Progenitor cell of endocrine pancreas (in vitro differentiated cells): ENCODE data around the gene PKMYT1. TPM values are rescaled to one million over a fixed set of nuclear protein-coding genes. Genes with fewer than 3 reads are reported as not detected.

ENCODE experiments used
- DNase-seq: peaks from one replicate; pipeline ENCODE4 v3.0.0; 2021; ENCODE audit warnings: low spot score; ENCODE audit not compliant: unreplicated experiment
- H3K27ac Mint-ChIP-seq: 2 replicates; pipeline ENCODE4 v1.8.0; 2021; ENCODE audit warnings: mild to moderate bottlenecking, moderate library complexity, mixed read lengths
- H3K27me3 Mint-ChIP-seq: 2 replicates; pipeline ENCODE4 v1.8.0; 2021; ENCODE audit warnings: mixed read lengths
- H3K36me3 Mint-ChIP-seq: 2 replicates; pipeline ENCODE4 v1.8.0; 2022; ENCODE audit warnings: mixed read lengths; ENCODE audit not compliant: insufficient read depth
- H3K4me1 Mint-ChIP-seq: 2 replicates; pipeline ENCODE4 v1.8.0; 2021; ENCODE audit warnings: low read depth, mixed read lengths
- H3K4me3 Mint-ChIP-seq: 2 replicates; pipeline ENCODE4 v1.8.0; 2021; ENCODE audit warnings: low read depth, mild to moderate bottlenecking, moderate library complexity, mixed read lengths
- H3K9me3 Mint-ChIP-seq: 2 replicates; pipeline ENCODE4 v1.8.0; 2021; ENCODE audit warnings: low read depth, mixed read lengths
- total RNA-seq: library from RNA; stranded (reverse); gene quantifications from 2 replicates; pipeline ENCODE4 v1.2.1, GENCODE V29; 2021
- TF ChIP-seq, protein P1 (sequence below): fragments of 200-600 bp; sonication (generic); IDR thresholded peaks from one replicate; pipeline ENCODE4 v1.5.0; 2021; ENCODE audit warnings: antibody characterized with exemption, mild to moderate bottlenecking; ENCODE audit not compliant: unreplicated experiment

PKMYT1 gene
- total RNA-seq, 1 donor from 2014 or later, result 36.5 TPM

DNA sequence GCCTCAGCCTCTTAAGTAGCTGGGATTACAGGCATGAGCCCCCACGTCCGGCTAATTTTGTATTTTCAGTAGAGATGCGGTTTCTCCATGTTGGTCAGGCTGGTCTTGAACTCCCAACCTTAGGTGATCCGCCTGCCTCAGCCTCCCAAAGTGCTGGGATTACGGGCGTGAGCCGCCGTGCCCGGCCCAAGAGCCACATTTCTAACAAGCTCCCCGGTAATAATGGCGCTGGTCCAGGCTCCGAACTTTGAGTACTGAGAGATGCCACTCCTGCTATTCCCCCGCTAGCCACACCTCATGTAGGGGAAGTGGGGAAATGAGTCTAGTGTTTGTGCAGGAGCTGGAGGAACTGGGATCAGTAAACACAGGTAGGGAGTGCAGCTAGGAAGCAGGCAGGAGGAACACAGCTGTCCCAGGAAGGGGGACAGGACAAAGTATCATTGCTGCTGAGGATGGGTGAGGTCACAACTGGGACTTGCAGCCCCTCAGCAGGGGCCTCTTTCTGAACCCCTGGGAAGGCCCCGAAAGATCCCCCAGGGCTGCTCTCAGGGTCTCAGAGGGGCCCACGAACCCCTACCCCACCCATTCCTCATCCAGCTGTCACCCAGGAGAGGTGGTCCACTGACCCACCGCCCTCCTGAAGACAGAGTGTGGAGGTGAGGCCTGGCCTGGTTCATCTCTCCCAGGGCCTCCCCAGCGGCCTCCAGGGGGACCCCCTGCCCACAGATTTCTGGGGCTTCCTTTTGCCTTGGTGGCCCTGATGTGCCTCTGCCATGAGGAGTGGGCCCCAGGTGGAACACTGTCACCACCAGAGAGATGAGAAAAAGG, 19.8 kb downstream of the PKMYT1 start:
- no peaks in the 10 kb centered on the region for H3K36me3 Mint-ChIP-seq
- DNase-seq, result no peak
- TF ChIP-seq, protein P1, sequence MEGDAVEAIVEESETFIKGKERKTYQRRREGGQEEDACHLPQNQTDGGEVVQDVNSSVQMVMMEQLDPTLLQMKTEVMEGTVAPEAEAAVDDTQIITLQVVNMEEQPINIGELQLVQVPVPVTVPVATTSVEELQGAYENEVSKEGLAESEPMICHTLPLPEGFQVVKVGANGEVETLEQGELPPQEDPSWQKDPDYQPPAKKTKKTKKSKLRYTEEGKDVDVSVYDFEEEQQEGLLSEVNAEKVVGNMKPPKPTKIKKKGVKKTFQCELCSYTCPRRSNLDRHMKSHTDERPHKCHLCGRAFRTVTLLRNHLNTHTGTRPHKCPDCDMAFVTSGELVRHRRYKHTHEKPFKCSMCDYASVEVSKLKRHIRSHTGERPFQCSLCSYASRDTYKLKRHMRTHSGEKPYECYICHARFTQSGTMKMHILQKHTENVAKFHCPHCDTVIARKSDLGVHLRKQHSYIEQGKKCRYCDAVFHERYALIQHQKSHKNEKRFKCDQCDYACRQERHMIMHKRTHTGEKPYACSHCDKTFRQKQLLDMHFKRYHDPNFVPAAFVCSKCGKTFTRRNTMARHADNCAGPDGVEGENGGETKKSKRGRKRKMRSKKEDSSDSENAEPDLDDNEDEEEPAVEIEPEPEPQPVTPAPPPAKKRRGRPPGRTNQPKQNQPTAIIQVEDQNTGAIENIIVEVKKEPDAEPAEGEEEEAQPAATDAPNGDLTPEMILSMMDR, result no peak
- H3K4me3 Mint-ChIP-seq, result no peak overlapping the region
- H3K9me3 Mint-ChIP-seq, result no peaks in the 10 kb centered on the region
- peaks cover 2% of the 10 kb centered on the region for H3K4me1 Mint-ChIP-seq
- peaks cover 40% of the 10 kb centered on the region for H3K27me3 Mint-ChIP-seq
- H3K27ac Mint-ChIP-seq, result no peak overlapping the region

DNA sequence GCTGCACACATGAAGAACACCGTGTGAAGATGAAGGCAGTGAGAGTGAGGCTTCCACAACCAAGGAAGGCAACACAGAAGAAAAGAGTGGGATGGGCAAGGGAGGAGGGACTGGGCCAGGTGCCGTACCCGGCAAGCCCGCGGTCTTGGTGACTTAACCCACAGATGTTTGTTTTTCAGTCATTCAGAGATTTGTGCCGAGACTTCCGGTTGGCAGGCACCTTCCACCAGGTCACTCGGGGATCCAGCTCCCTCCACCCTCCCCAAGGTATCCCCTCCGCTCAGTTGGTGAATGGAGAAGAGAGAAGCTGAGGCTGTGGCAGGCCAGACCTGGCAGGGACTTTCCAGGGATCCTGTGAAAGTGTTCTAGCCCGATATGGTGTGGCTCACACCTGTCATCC, 21.0 kb downstream of the PKMYT1 start:
- H3K4me3 Mint-ChIP-seq, result no peak overlapping the region
- no peaks in the 10 kb centered on the region for H3K9me3 Mint-ChIP-seq
- peaks cover 3% of the 10 kb centered on the region for H3K4me1 Mint-ChIP-seq
- no peak overlapping the region for H3K27ac Mint-ChIP-seq
- peaks cover 36% of the 10 kb centered on the region for H3K27me3 Mint-ChIP-seq
- DNase-seq, result no peak
- TF ChIP-seq, protein P1, result no peak
- H3K36me3 Mint-ChIP-seq, result no peaks in the 10 kb centered on the region

DNA sequence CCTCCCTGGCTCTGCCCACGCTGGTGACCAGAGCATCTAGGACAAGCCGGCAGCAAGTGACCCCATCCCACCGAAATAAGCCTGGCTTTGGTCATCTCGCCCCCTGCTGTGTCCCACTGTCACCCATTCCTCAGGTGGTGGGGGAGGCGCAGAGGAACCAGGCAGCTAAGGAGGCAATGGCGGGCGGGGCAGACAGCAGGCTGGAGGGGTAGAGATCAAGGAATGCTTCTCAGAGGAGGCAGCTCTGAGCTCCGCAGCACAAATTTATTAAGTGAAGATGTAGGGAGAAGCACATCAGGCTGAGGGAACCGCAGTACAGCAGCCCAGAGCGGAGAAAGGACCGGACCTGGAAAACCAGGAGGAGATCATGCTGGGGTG, 23.7 kb downstream of the PKMYT1 start:
- H3K36me3 Mint-ChIP-seq, result no peaks in the 10 kb centered on the region
- H3K4me1 Mint-ChIP-seq, result peaks cover 5% of the 10 kb centered on the region
- H3K9me3 Mint-ChIP-seq, result no peaks in the 10 kb centered on the region
- H3K4me3 Mint-ChIP-seq, result no peak overlapping the region
- peaks cover 26% of the 10 kb centered on the region for H3K27me3 Mint-ChIP-seq
- no peak overlapping the region for H3K27ac Mint-ChIP-seq
- no peak for DNase-seq
- TF ChIP-seq, protein P1, result no peak

DNA sequence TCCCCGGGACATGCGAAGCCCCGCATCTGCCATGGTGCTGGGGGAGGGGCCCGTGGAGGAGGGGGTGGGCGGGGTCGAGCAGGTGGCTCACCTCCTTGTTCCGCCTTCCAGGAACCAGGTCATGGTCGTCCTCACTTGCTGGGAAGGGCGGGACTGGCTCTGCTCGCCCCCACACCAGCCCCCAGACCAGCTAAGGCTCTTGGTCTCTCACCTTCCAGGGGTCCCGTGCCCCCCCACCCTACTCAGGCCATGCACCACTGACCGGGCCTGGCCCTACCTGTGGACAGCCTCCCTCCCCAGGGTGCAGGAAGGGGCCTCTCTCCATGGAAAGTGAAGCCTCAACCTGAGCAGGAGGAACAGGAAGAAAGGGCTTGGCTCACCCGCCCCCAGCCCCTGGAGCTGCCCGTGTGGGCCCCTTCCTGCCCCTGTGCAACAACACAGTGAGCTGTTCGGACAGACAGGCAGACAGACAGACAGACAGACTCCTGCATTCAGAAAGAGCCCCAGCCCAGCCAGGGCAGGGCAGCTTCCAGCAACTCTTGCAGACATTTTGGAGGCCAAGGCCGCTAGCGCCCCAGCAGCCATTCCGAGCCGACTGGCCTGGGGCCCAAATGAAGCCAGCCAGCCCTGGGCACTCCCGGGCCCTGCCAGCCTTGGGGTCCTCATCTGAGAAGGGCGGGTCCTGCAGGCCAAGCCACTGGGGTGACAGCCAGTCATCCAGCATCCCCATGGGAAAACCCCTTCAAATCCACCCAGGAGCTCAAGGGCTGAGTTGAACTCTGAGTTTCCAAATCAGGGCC, 24.3 kb downstream of the PKMYT1 start:
- Mint-ChIP-seq H3K4me3 (no peak overlapping the region), H3K9me3 (no peaks in the 10 kb centered on the region), H3K36me3 (no peaks in the 10 kb centered on the region), H3K27me3 (peaks cover 26% of the 10 kb centered on the region), H3K27ac (no peak overlapping the region), H3K4me1 (peaks cover 5% of the 10 kb centered on the region)
- no peak for DNase-seq
- TF ChIP-seq, protein P1, result no peak

DNA sequence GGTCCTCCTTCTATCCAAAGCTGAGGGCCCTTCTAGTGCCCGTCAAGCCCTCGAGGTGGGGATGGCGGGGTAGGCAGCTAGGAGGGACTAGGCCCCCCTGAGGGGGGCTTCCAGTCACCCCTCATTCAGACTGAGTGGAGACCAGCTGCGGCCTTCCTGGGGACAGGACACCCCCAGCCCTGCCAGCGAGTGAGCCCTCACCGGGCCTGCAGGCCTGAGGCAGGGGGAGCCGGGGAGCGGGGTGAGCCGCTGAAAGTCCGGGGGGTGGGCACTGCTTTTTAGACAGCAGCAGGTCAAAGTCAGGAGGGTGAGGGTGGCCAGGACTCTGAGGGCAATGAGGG, 24.8 kb downstream of the PKMYT1 start:
- no peaks in the 10 kb centered on the region for H3K9me3 Mint-ChIP-seq
- H3K4me1 Mint-ChIP-seq, result peaks cover 5% of the 10 kb centered on the region
- H3K27ac Mint-ChIP-seq, result no peak overlapping the region
- H3K27me3 Mint-ChIP-seq, result peaks cover 26% of the 10 kb centered on the region
- TF ChIP-seq, protein P1, result no peak
- no peak overlapping the region for H3K4me3 Mint-ChIP-seq
- no peaks in the 10 kb centered on the region for H3K36me3 Mint-ChIP-seq
- DNase-seq, result no peak
